AG09319 (cell line): ENCODE data around the gene MRPL14.
"Not testable (repeated sequence)": the region's sequence is repeated elsewhere in the genome, so short reads cannot be mapped to it uniquely, and the experiment has no call there.

Source experiments
- DNase-seq: peaks from one replicate; pipeline ENCODE4 v3.0.0-alpha.2; 2010; ENCODE audit warnings: low read depth; ENCODE audit errors: extremely low read depth
- TF ChIP-seq, protein P1 (sequence below): IDR thresholded peaks from 2 replicates; pipeline ENCODE4 v1.5.1; 2011; ENCODE audit warnings: low read depth, mild to moderate bottlenecking, inconsistent platforms, low read length, moderate library complexity

MRPL14 gene

DNA sequence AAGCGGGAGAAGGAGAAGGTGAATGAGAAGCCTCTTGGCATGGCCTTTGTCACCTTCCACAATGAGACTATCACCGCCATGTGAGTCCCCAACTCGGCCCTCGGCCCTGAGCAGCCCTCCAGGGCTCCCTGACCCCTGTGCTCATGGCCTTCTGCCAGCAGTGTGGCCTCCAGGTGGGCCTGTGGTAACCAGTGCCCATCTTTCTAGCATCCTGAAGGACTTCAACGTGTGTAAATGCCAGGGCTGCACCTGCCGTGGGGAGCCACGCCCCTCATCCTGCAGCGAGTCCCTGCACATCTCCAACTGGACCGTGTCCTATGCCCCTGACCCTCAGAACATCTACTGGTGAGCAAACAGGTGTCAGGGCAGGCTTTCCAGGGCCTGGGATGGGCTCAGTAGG is 21.1 kb upstream of the MRPL14 start:
- TF ChIP-seq, protein P1, sequence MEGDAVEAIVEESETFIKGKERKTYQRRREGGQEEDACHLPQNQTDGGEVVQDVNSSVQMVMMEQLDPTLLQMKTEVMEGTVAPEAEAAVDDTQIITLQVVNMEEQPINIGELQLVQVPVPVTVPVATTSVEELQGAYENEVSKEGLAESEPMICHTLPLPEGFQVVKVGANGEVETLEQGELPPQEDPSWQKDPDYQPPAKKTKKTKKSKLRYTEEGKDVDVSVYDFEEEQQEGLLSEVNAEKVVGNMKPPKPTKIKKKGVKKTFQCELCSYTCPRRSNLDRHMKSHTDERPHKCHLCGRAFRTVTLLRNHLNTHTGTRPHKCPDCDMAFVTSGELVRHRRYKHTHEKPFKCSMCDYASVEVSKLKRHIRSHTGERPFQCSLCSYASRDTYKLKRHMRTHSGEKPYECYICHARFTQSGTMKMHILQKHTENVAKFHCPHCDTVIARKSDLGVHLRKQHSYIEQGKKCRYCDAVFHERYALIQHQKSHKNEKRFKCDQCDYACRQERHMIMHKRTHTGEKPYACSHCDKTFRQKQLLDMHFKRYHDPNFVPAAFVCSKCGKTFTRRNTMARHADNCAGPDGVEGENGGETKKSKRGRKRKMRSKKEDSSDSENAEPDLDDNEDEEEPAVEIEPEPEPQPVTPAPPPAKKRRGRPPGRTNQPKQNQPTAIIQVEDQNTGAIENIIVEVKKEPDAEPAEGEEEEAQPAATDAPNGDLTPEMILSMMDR = no peak
- DNase-seq = no peak

DNA sequence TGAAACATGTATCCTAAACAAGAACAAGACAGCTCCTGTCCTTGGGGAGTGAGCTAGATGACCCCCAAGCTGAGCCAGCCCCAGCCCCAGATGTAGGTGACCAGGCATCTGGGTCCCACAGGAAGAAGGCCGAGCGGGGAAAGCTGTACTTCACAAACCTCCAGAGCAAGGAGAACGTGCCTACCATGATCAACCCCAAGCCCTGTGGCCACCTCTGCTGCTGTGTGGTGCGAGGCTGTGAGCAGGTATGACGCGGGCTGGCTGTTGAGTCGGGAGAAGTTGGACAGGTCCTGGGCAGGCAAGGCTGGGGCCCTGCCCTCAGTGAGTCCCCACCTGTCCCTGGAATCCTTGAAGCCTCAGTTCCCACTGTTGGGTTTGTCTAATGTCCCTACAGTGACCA is 20.0 kb upstream of the MRPL14 start:
- no peak for DNase-seq
- TF ChIP-seq, protein P1 = no peak

DNA sequence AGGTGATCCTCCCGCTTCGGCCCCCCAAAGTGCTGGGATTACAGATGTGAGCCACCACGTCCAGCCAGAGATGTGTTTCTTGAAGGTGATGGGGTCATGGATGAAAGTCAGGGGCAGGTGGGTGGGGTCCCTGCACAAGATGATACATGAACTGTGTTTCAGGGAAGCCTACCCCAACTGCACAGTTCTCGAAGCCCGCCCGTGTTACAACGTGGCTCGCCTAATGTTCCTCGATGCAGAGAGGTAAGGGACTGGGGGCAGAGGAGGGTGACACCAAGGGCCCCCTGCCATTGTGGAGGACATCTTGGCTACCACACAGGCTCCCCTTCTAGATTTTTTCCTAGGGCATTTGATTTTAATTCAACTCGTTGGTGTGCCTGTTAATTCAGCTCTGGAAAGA is 19.4 kb upstream of the MRPL14 start:
- no peak for DNase-seq
- TF ChIP-seq, protein P1 = no peak

DNA sequence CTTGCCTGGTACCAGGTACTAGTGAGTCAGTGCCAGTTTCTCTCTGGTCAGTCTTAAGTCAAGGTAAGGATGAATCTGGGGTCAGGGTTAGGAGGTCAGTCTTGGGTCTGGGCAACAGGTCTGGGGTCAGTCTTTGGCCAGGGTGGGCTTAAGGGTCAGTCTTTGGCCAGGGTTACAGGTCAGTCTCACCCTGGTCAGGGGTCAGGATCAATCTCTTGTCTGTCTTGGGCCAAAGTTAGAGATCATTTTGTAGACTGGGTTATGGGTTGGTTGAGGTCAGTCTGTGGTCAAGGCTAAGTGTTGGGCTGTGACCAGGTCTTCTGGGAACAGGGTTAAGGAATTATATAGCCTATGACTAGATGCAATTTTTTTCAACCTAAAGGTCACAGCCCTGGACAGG is 18.6 kb upstream of the MRPL14 start:
- TF ChIP-seq, protein P1 = no peak
- no peak for DNase-seq

DNA sequence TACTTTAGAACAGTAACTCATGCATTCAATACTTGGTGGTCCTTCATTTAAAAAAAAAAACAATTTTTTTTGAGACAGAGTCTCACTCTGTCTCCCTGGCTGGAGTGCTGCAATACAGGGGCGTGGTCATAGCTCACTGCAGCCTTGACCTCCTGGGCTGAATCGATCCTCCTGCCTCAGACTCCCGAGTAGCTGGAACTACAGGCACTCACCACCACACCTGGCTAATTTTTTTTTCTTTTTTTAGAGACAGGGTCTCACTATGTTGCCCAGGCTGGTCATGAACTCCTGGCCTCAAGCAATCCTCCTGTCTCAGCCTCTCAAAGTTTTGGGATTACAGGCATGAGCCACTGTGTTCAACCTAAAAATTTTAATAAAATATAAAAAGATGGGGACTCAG is 17.3 kb upstream of the MRPL14 start:
- DNase-seq = not testable (repeated sequence)

DNA sequence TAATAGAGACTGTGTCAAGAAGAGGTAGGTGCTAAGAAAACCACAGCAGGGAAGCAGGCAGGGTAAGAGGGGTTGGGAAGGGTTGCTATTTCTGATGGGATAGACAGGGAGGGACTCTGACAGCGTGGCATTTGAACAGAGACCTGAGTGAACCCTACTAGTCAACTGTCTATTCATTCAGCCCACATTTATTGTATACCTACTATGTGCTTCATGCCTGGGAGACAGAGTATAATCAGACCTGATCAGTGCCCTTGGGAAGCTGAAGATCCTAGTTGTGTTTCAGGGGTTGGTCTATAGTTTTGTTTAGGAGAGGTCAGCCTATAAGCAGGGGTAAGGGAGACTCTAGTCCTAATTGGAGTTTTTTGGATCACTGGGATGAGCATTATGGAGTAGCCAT is 16.5 kb upstream of the MRPL14 start:
- DNase-seq = no peak
- TF ChIP-seq, protein P1 = no peak

DNA sequence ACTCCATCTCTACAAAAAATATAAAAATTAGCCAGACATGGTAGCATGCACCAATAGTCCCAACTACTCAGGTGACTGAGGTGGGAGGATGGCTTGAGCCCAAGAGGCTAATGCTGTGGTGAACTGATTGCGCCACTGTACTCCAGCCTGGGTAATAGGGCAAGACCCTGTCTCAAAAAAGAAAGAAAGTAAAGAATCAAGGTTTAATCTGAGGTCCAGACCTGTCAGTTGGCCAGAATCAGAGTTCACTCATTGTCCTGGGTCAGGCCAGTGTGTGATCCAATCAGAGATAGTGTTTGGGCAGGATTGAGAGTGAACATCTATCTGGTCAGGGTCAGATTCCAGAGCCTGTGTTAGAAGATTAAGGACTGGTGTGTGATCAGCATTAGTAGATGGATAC is 15.6 kb upstream of the MRPL14 start:
- TF ChIP-seq, protein P1 = no peak
- DNase-seq = no peak

DNA sequence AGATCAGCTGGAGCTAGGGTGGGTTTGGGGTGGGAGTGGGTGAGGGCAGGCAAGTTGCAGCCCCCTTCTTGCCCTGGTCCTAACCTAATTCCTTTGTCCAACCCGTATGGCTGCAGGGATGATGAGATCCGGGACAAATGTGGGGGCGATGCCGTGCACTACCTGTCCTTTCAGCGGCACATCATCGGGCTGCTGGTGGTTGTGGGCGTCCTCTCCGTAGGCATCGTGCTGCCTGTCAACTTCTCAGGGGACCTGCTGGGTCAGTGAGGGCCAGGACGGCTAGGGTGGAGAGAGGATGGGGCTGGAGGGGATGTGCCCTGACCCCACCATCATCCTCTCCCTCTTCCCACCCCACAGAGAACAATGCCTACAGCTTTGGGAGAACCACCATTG is 12.1 kb upstream of the MRPL14 start:
- TF ChIP-seq, protein P1 = no peak
- DNase-seq = no peak
